ENCODE measurements around the gene ZSCAN16. TPM values are rescaled to one million over a fixed set of nuclear protein-coding genes. Genes with fewer than 3 reads are reported as not detected.
"Not testable (repeated sequence)": the region's sequence is repeated elsewhere in the genome, so short reads cannot be mapped to it uniquely, and the experiment has no call there.

ZSCAN16 gene
- polyA plus RNA-seq (2011; rRNA removed) (2.7 and 3.2 TPM in 2 replicates), polyA minus RNA-seq (2011; rRNA and poly(A)+ RNA removed) (3.0 and 3.6 TPM in 2 replicates)

- ChIA-PET POLR2A (interaction anchor here (0.6 to 1.6 kb wide), 2 partner anchors 17 to 167 kb away, joined by 7 to 14 read pairs; partner anchors contain the start of gene ZKSCAN8), CTCF (interaction anchor here (1.4 kb wide), 1 partner anchor 259 kb away, joined by 3 read pairs; no protein-coding TSS in a partner anchor)
- Histone ChIP-seq H3K27ac (ENCODE audit: low read depth, low read length) (no peak within 1 kb of the TSS), H3K4me3 (ENCODE audit: low read depth, low read length) (peak within 1 kb of the TSS; percentile 93), H3K9me3 (ENCODE audit: control insufficient read depth, insufficient read depth, low read length) (no peaks in the 10 kb centered on the region), H3K27me3 (ENCODE audit: control insufficient read depth, insufficient read depth, low read length) (no peaks in the 10 kb centered on the region)
- peak; percentile 52 for DNase-seq (ENCODE audit: low read depth, low spot score)
- TF ChIP-seq CTCF (IDR thresholded peaks at IDR 0.05; ENCODE audit: low read depth, low read length) = no peak
Observed at GRCh38 chr6:28124350-28124970, at the start of gene ZSCAN16. TSS of gene ZSCAN16 (plus strand) at chr6:28124609. CDS start at chr6:28125444, 835 bp downstream.

GRCh38 chr6:28078050-28078449, 46.4 kb upstream of the ZSCAN16 start:
- POLR2A ChIA-PET = no interaction called here
- no peaks in the 10 kb centered on the region; the same call in 1 of the 2 replicates for H3K9me3 ChIP-seq (ENCODE audit: control insufficient read depth, insufficient read depth, low read length)
- H3K27me3 ChIP-seq (ENCODE audit: control insufficient read depth, insufficient read depth, low read length) = no peaks in the 10 kb centered on the region
- no peak overlapping the region for H3K27ac ChIP-seq (ENCODE audit: low read depth, low read length)
- no peak overlapping the region for H3K4me3 ChIP-seq (ENCODE audit: low read depth, low read length)
- no peak for TF ChIP-seq CTCF (IDR thresholded peaks at IDR 0.05; ENCODE audit: low read depth, low read length)
- no peak for DNase-seq (ENCODE audit: low read depth, low spot score)
- CTCF ChIA-PET = no interaction called here

- DNase-seq (ENCODE audit: low read depth, low spot score) = no peak
- CTCF ChIA-PET = no interaction called here
- no peak overlapping the region for H3K27ac ChIP-seq (ENCODE audit: low read depth, low read length)
- H3K9me3 ChIP-seq (ENCODE audit: control insufficient read depth, insufficient read depth, low read length) = no peaks in the 10 kb centered on the region; the same call in 1 of the 2 replicates
- POLR2A ChIA-PET = no interaction called here
- no peaks in the 10 kb centered on the region for H3K27me3 ChIP-seq (ENCODE audit: control insufficient read depth, insufficient read depth, low read length)
- no peak overlapping the region for H3K4me3 ChIP-seq (ENCODE audit: low read depth, low read length)
- TF ChIP-seq CTCF (IDR thresholded peaks at IDR 0.05; ENCODE audit: low read depth, low read length) = no peak
Observed at GRCh38 chr6:28078836-28079235, 45.6 kb upstream of the ZSCAN16 start.

- Histone ChIP-seq H3K4me3 (ENCODE audit: low read depth, low read length) (peak within 1 kb of the TSS; percentile 76), H3K27ac (ENCODE audit: low read depth, low read length) (peak within 1 kb of the TSS; percentile 40)
- ChIA-PET POLR2A (interaction anchor here (0.7 kb wide), 1 partner anchor 31 kb away, joined by 4 read pairs; no protein-coding TSS in a partner anchor), CTCF (interaction anchor here (1.0 kb wide), 1 partner anchor 25 kb away, joined by 6 read pairs; no protein-coding TSS in a partner anchor)
- H3K9me3 ChIP-seq (ENCODE audit: control insufficient read depth, insufficient read depth, low read length); DNase-seq (ENCODE audit: low read depth, low spot score); H3K27me3 ChIP-seq (ENCODE audit: control insufficient read depth, insufficient read depth, low read length): not testable (repeated sequence)
Observed at GRCh38 chr6:28080381-28080630, 44.1 kb upstream of the ZSCAN16 start, which contains the start of gene ZNF165. TSS of gene ZNF165 (plus strand) at chr6:28080568. CDS start at chr6:28085481, 4,913 bp downstream.

- POLR2A ChIA-PET = interaction anchor here (0.7 kb wide), 1 partner anchor 30 kb away, joined by 4 read pairs; no protein-coding TSS in a partner anchor
- CTCF ChIA-PET = interaction anchor here (1.0 kb wide), 1 partner anchor 24 kb away, joined by 6 read pairs; no protein-coding TSS in a partner anchor
- peak overlapping the region; percentile 40 for H3K27ac ChIP-seq (ENCODE audit: low read depth, low read length)
- TF ChIP-seq CTCF (IDR thresholded peaks at IDR 0.05; ENCODE audit: low read depth, low read length) = no peak
- DNase-seq (ENCODE audit: low read depth, low spot score) = peak; percentile 92
- H3K4me3 ChIP-seq (ENCODE audit: low read depth, low read length) = peak overlapping the region; percentile 76
- H3K9me3 ChIP-seq (ENCODE audit: control insufficient read depth, insufficient read depth, low read length) = no peaks in the 10 kb centered on the region; the same call in 1 of the 2 replicates
- no peaks in the 10 kb centered on the region for H3K27me3 ChIP-seq (ENCODE audit: control insufficient read depth, insufficient read depth, low read length)
Observed at GRCh38 chr6:28080631-28081485, 43.6 kb upstream of the ZSCAN16 start.

All from AG04450 (cell line).